BE2C (cell line): ENCODE measurements around the gene JMJD4.

Experiments used
- DNase-seq: peaks from one replicate; pipeline ENCODE4 v3.0.0-alpha.2; 2020
- H3K27me3 ChIP-seq: fragments of 250-450 bp; sonication (Bioruptor Pico); 2 replicates; pipeline ENCODE4 v1.5.1; 2020; ENCODE audit warnings: mild to moderate bottlenecking
- H3K36me3 ChIP-seq: fragments of 250-450 bp; sonication (Bioruptor Pico); 2 replicates; pipeline ENCODE4 v1.5.1; 2020; ENCODE audit warnings: mild to moderate bottlenecking
- H3K4me1 ChIP-seq: fragments of 250-450 bp; sonication (Bioruptor Pico); 2 replicates; pipeline ENCODE4 v1.5.1; 2020
- H3K4me3 ChIP-seq: 2 replicates; pipeline ENCODE4 v1.5.1; 2011; ENCODE audit warnings: low read depth, low read length
- H3K9me3 ChIP-seq: fragments of 250-450 bp; sonication (Bioruptor Pico); 2 replicates; pipeline ENCODE4 v1.5.1; 2020
- TF ChIP-seq, protein P1 (sequence below): IDR thresholded peaks from 2 replicates; pipeline ENCODE4 v1.5.1; 2012; ENCODE audit warnings: mild to moderate bottlenecking, low read depth, low read length

Gene JMJD4

GRCh38 chr1:227766653-227767277 lies 31.7 kb upstream of the JMJD4 start:
- DNase-seq, result no peak
- TF ChIP-seq, protein P1, sequence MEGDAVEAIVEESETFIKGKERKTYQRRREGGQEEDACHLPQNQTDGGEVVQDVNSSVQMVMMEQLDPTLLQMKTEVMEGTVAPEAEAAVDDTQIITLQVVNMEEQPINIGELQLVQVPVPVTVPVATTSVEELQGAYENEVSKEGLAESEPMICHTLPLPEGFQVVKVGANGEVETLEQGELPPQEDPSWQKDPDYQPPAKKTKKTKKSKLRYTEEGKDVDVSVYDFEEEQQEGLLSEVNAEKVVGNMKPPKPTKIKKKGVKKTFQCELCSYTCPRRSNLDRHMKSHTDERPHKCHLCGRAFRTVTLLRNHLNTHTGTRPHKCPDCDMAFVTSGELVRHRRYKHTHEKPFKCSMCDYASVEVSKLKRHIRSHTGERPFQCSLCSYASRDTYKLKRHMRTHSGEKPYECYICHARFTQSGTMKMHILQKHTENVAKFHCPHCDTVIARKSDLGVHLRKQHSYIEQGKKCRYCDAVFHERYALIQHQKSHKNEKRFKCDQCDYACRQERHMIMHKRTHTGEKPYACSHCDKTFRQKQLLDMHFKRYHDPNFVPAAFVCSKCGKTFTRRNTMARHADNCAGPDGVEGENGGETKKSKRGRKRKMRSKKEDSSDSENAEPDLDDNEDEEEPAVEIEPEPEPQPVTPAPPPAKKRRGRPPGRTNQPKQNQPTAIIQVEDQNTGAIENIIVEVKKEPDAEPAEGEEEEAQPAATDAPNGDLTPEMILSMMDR, result no peak
- Histone ChIP-seq H3K27me3 (no peaks in the 10 kb centered on the region), H3K36me3 (peaks cover 26% of the 10 kb centered on the region), H3K4me1 (no peaks in the 10 kb centered on the region), H3K9me3 (no peaks in the 10 kb centered on the region), H3K4me3 (no peak overlapping the region)

- Histone ChIP-seq H3K9me3 (no peaks in the 10 kb centered on the region), H3K36me3 (peaks cover 26% of the 10 kb centered on the region), H3K4me1 (no peaks in the 10 kb centered on the region), H3K4me3 (no peak overlapping the region), H3K27me3 (no peaks in the 10 kb centered on the region)
- DNase-seq, result no peak
- TF ChIP-seq, protein P1, result no peak
Measured at GRCh38 chr1:227766015-227766634, 31.0 kb upstream of the JMJD4 start.

GRCh38 chr1:227765261-227766014 lies 30.3 kb upstream of the JMJD4 start:
- Histone ChIP-seq H3K9me3 (no peaks in the 10 kb centered on the region), H3K4me1 (no peaks in the 10 kb centered on the region), H3K4me3 (no peak overlapping the region), H3K36me3 (peaks cover 30% of the 10 kb centered on the region), H3K27me3 (no peaks in the 10 kb centered on the region)
- no peak for DNase-seq
- TF ChIP-seq, protein P1, result no peak

GRCh38 chr1:227764019-227764391 lies 28.9 kb upstream of the JMJD4 start:
- Histone ChIP-seq H3K27me3 (no peaks in the 10 kb centered on the region), H3K36me3 (peaks cover 35% of the 10 kb centered on the region), H3K9me3 (no peaks in the 10 kb centered on the region), H3K4me1 (no peaks in the 10 kb centered on the region), H3K4me3 (no peak overlapping the region)
- DNase-seq, result no peak
- TF ChIP-seq, protein P1, result no peak

DNA sequence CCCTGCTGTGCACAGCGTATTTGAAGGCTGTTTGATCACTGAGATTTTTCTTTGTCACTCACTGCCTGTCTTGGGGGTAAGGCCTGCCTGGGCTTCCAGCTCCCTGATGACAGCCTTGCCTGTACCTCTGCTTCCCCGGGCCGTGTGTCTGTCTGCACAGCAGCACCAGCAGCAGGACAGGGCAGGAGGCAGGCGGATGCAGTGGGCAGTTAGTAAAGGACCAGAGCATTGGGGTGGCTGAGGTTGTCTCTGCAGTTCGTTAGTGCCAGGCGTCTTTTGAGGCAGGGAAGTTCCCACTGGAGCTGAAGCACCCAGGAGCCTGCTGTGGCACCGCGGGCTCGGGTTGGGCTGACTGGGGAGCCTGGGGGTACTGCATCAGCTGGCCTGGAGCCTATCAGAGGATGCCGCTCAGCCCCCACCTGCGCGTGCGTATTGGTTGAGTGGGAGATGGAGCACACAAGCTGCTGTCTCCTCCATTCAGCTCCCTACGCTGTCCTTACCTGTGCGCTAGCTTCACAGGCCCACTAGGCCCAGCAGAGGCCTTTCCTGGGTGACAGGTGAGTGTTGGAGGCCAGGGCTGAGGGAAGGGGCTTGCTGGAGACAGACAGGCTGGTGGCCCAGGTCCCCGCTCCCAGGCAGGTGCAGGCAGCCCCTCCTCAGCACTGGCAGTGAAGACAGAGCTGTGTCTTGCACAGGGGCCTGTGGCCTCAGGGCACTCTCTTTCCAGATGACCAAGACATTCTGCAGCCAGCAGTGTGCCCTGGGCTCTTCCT lies 28.3 kb upstream of the JMJD4 start:
- TF ChIP-seq, protein P1, result no peak

More for the DNA sequence above, 28.3 kb upstream of the JMJD4 start:
- no peaks in the 10 kb centered on the region for H3K27me3 ChIP-seq
- DNase-seq, result no peak
- no peaks in the 10 kb centered on the region for H3K9me3 ChIP-seq
- no peak overlapping the region for H3K4me3 ChIP-seq
- peaks cover 33% of the 10 kb centered on the region for H3K36me3 ChIP-seq
- H3K4me1 ChIP-seq, result no peaks in the 10 kb centered on the region
